ENCODE results near the gene HTT. TPM values are rescaled to one million over a fixed set of nuclear protein-coding genes. Genes with fewer than 3 reads are reported as not detected.

Gene HTT
- total RNA-seq, 2 experiments from 2014 or later: 56.9 to 62.6 TPM

- Histone ChIP-seq H3K9me3 (ENCODE audit: control insufficient read depth in 1 of 2, insufficient read depth in 1 of 2, low read length in 2 of 2) (peaks cover 0 to 14% of the 10 kb centered on the region in 2 experiments), H3K36me3 (ENCODE audit: insufficient read depth, low read length) (no peaks in the 10 kb centered on the region), H3K4me1 (ENCODE audit: insufficient read depth, low read length) (peaks cover 10% of the 10 kb centered on the region), H3K27me3 (ENCODE audit: control insufficient read depth in 1 of 2, insufficient read depth in 2 of 2, low read length in 2 of 2) (peaks cover 12 to 20% of the 10 kb centered on the region in 2 experiments), H3K4me3 (ENCODE audit: low read length) (no peak overlapping the region), H3K27ac (ENCODE audit: low read depth in 1 of 2, low read length in 2 of 2) (no peak overlapping the region)
- no peak for ATAC-seq (ENCODE audit: poor library complexity)
- Mint-ChIP-seq H3K27me3 (peaks cover 18% of the 10 kb centered on the region), H3K9me3 (no peaks in the 10 kb centered on the region), H3K27ac (no peak overlapping the region), H3K4me1 (ENCODE audit: low read depth) (no peaks in the 10 kb centered on the region), H3K4me3 (no peak overlapping the region), H3K36me3 (ENCODE audit: low read depth) (no peaks in the 10 kb centered on the region)
- intact Hi-C loops (cut with DNase I, micrococcal nuclease): no loop called here
- POLR2A ChIA-PET: no interaction called here
- no peak for DNase-seq
- no peak for TF ChIP-seq CTCF (IDR thresholded peaks at IDR 0.05)
- CTCF ChIA-PET: no interaction called here
Observed at GRCh38 chr4:3283483-3283882, 209.0 kb downstream of the HTT start.

- no peak overlapping the region for H3K27ac Mint-ChIP-seq
- no peak overlapping the region for H3K4me3 Mint-ChIP-seq
- no peaks in the 10 kb centered on the region for H3K36me3 Mint-ChIP-seq (ENCODE audit: low read depth)
- DNase-seq (no peak), ATAC-seq (ENCODE audit: poor library complexity) (no peak)
- no peak for TF ChIP-seq CTCF (IDR thresholded peaks at IDR 0.05)
- intact Hi-C loops (cut with DNase I, micrococcal nuclease): no loop called here
- peaks cover 10% of the 10 kb centered on the region for H3K4me1 ChIP-seq (ENCODE audit: insufficient read depth, low read length)
- H3K27me3 ChIP-seq (ENCODE audit: control insufficient read depth in 1 of 2, insufficient read depth in 2 of 2, low read length in 2 of 2): peaks cover 12 to 20% of the 10 kb centered on the region in 2 experiments
- no peak overlapping the region for H3K4me3 ChIP-seq (ENCODE audit: low read length)
- H3K9me3 Mint-ChIP-seq: no peaks in the 10 kb centered on the region
- H3K27me3 Mint-ChIP-seq: peaks cover 18% of the 10 kb centered on the region
- no peaks in the 10 kb centered on the region for H3K36me3 ChIP-seq (ENCODE audit: insufficient read depth, low read length)
- ChIA-PET CTCF (no interaction called here), POLR2A (no interaction called here)
- H3K4me1 Mint-ChIP-seq (ENCODE audit: low read depth): no peaks in the 10 kb centered on the region
- no peak overlapping the region for H3K27ac ChIP-seq (ENCODE audit: low read depth in 1 of 2, low read length in 2 of 2)
- H3K9me3 ChIP-seq (ENCODE audit: control insufficient read depth in 1 of 2, insufficient read depth in 1 of 2, low read length in 2 of 2): peaks cover 0 to 14% of the 10 kb centered on the region in 2 experiments
Observed at GRCh38 chr4:3283916-3284315, 209.4 kb downstream of the HTT start.

- no peaks in the 10 kb centered on the region for H3K9me3 Mint-ChIP-seq
- TF ChIP-seq CTCF (IDR thresholded peaks at IDR 0.05): no peak
- CTCF ChIA-PET: interaction anchor here (0.7 kb wide), 1 partner anchor 59 kb away, joined by 3 read pairs; no protein-coding TSS in a partner anchor
- Histone ChIP-seq H3K4me3 (ENCODE audit: low read length) (no peak overlapping the region), H3K4me1 (ENCODE audit: insufficient read depth, low read length) (peaks cover 10% of the 10 kb centered on the region), H3K9me3 (ENCODE audit: control insufficient read depth in 1 of 2, insufficient read depth in 1 of 2, low read length in 2 of 2) (peaks cover 0 to 14% of the 10 kb centered on the region in 2 experiments), H3K27ac (ENCODE audit: low read depth in 1 of 2, low read length in 2 of 2) (no peak overlapping the region), H3K27me3 (ENCODE audit: control insufficient read depth in 1 of 2, insufficient read depth in 2 of 2, low read length in 2 of 2) (peaks cover 12 to 20% of the 10 kb centered on the region in 2 experiments), H3K36me3 (ENCODE audit: insufficient read depth, low read length) (no peaks in the 10 kb centered on the region)
- no peak for DNase-seq
- POLR2A ChIA-PET: no interaction called here
- H3K4me1 Mint-ChIP-seq (ENCODE audit: low read depth): peaks cover under 1% of the 10 kb centered on the region
- H3K27me3 Mint-ChIP-seq: peaks cover 22% of the 10 kb centered on the region
- no peaks in the 10 kb centered on the region for H3K36me3 Mint-ChIP-seq (ENCODE audit: low read depth)
- ATAC-seq (ENCODE audit: poor library complexity): no peak
- intact Hi-C loops (cut with DNase I, micrococcal nuclease): no loop called here
- no peak overlapping the region for H3K4me3 Mint-ChIP-seq
- H3K27ac Mint-ChIP-seq: no peak overlapping the region
Observed at GRCh38 chr4:3284734-3285557, 210.5 kb downstream of the HTT start.
